ENCODE measurements around the gene COQ10B. TPM values are rescaled to one million over a fixed set of nuclear protein-coding genes. Genes with fewer than 3 reads are reported as not detected.

The COQ10B gene
- polyA plus RNA-seq, 1 experiment = 1.7 TPM

GRCh38 chr2:197486175-197486574, 32.8 kb downstream of the COQ10B start:
- H3K4me3 ChIP-seq (ENCODE audit: low read depth, low read length) = no peak overlapping the region
- DNase-seq (ENCODE audit: low read depth) = no peak
- POLR2A ChIA-PET = no interaction called here
- CTCF ChIA-PET = no interaction called here
- TF ChIP-seq, protein P1, sequence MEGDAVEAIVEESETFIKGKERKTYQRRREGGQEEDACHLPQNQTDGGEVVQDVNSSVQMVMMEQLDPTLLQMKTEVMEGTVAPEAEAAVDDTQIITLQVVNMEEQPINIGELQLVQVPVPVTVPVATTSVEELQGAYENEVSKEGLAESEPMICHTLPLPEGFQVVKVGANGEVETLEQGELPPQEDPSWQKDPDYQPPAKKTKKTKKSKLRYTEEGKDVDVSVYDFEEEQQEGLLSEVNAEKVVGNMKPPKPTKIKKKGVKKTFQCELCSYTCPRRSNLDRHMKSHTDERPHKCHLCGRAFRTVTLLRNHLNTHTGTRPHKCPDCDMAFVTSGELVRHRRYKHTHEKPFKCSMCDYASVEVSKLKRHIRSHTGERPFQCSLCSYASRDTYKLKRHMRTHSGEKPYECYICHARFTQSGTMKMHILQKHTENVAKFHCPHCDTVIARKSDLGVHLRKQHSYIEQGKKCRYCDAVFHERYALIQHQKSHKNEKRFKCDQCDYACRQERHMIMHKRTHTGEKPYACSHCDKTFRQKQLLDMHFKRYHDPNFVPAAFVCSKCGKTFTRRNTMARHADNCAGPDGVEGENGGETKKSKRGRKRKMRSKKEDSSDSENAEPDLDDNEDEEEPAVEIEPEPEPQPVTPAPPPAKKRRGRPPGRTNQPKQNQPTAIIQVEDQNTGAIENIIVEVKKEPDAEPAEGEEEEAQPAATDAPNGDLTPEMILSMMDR (IDR thresholded peaks at IDR 0.05; ENCODE audit: insufficient read depth, low read depth, low read length) = no peak
- no peaks in the 10 kb centered on the region for H3K27me3 ChIP-seq (ENCODE audit: control insufficient read depth, insufficient read depth, low read length)
- H3K36me3 ChIP-seq (ENCODE audit: control insufficient read depth, insufficient read depth, low read length) = peaks cover 9% of the 10 kb centered on the region

DNA sequence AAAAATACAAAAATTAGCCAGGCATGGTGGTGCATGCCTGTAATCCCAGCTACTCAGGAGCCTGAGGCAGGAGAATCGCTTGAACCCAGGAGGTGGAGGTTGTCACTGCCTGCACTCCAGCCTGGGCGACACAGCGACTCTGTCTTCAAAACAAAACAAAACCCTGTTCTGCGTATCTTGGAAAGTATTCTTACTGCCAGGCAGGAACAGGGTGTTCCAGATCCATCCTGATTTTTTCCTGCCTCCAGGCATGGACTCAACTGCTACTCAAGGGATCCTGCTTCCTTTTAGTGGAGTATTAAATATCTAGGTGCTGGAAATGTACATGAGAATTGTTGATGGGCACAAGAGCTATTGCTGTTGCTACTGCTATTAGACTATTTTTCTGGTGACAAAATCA, 34.0 kb downstream of the COQ10B start:
- ChIA-PET CTCF (no interaction called here), POLR2A (no interaction called here)
- Histone ChIP-seq H3K27me3 (ENCODE audit: control insufficient read depth, insufficient read depth, low read length) (no peaks in the 10 kb centered on the region), H3K36me3 (ENCODE audit: control insufficient read depth, insufficient read depth, low read length) (peaks cover 9% of the 10 kb centered on the region), H3K4me3 (ENCODE audit: low read depth, low read length) (no peak overlapping the region)
- TF ChIP-seq, protein P1 (IDR thresholded peaks at IDR 0.05; ENCODE audit: insufficient read depth, low read depth, low read length) = no peak
- DNase-seq (ENCODE audit: low read depth) = no peak

GRCh38 chr2:197495433-197496134, 42.2 kb downstream of the COQ10B start:
- H3K36me3 ChIP-seq (ENCODE audit: control insufficient read depth, insufficient read depth, low read length) = peaks cover 14% of the 10 kb centered on the region
- H3K4me3 ChIP-seq (ENCODE audit: low read depth, low read length) = no peak overlapping the region
- TF ChIP-seq, protein P1 (IDR thresholded peaks at IDR 0.05; ENCODE audit: insufficient read depth, low read depth, low read length) = no peak
- POLR2A ChIA-PET = interaction anchor here (0.6 kb wide), 1 partner anchor 11 kb away, joined by 3 read pairs; no protein-coding TSS in a partner anchor
- CTCF ChIA-PET = interaction anchor here (0.5 kb wide), 1 partner anchor 58 kb away, joined by 3 read pairs; no protein-coding TSS in a partner anchor
- DNase-seq (ENCODE audit: low read depth) = no peak
- no peaks in the 10 kb centered on the region for H3K27me3 ChIP-seq (ENCODE audit: control insufficient read depth, insufficient read depth, low read length)

- no peak for DNase-seq (ENCODE audit: low read depth)
- CTCF ChIA-PET = no interaction called here
- POLR2A ChIA-PET = no interaction called here
- TF ChIP-seq, protein P1 (IDR thresholded peaks at IDR 0.05; ENCODE audit: insufficient read depth, low read depth, low read length) = no peak
- no peaks in the 10 kb centered on the region for H3K27me3 ChIP-seq (ENCODE audit: control insufficient read depth, insufficient read depth, low read length)
- peaks cover 14% of the 10 kb centered on the region for H3K36me3 ChIP-seq (ENCODE audit: control insufficient read depth, insufficient read depth, low read length)
- H3K4me3 ChIP-seq (ENCODE audit: low read depth, low read length) = no peak overlapping the region
Observed at GRCh38 chr2:197496695-197497094, 43.3 kb downstream of the COQ10B start.

- POLR2A ChIA-PET = no interaction called here
- CTCF ChIA-PET = no interaction called here
- H3K4me3 ChIP-seq (ENCODE audit: low read depth, low read length) = no peak overlapping the region
- no peak for DNase-seq (ENCODE audit: low read depth)
- TF ChIP-seq, protein P1 (IDR thresholded peaks at IDR 0.05; ENCODE audit: insufficient read depth, low read depth, low read length) = no peak
- no peaks in the 10 kb centered on the region for H3K27me3 ChIP-seq (ENCODE audit: control insufficient read depth, insufficient read depth, low read length)
- H3K36me3 ChIP-seq (ENCODE audit: control insufficient read depth, insufficient read depth, low read length) = peaks cover 14% of the 10 kb centered on the region
Observed at GRCh38 chr2:197497326-197497725, 44.0 kb downstream of the COQ10B start.

Data from BJ (cell line).